Hepatocyte (in vitro differentiated cells): ENCODE data around the gene GRID2.

Experiments used
- EZH2 ChIP-seq: fragments of 200-600 bp; sonication (generic); IDR thresholded peaks from 2 replicates; pipeline ENCODE4 v1.6.1; 2016; ENCODE audit warnings: antibody characterized with exemption, mild to moderate bottlenecking, borderline replicate concordance
- EZH2phosphoT487 ChIP-seq: fragments of 200-600 bp; sonication (generic); IDR thresholded peaks from one replicate; pipeline ENCODE4 v1.6.1; 2018; ENCODE audit warnings: antibody characterized with exemption, mild to moderate bottlenecking, low read depth, moderate library complexity; ENCODE audit not compliant: unreplicated experiment, severe bottlenecking
- TF ChIP-seq, protein P1 (sequence below): fragments of 200-600 bp; sonication (generic); IDR thresholded peaks from 2 replicates; pipeline ENCODE4 v1.5.1; 2016; ENCODE audit warnings: antibody characterized with exemption, mild to moderate bottlenecking; ENCODE audit not compliant: poor library complexity

GRCh38 chr4:93700571-93700970 is 1396.8 kb downstream of the GRID2 start:
- TF ChIP-seq, protein P1, sequence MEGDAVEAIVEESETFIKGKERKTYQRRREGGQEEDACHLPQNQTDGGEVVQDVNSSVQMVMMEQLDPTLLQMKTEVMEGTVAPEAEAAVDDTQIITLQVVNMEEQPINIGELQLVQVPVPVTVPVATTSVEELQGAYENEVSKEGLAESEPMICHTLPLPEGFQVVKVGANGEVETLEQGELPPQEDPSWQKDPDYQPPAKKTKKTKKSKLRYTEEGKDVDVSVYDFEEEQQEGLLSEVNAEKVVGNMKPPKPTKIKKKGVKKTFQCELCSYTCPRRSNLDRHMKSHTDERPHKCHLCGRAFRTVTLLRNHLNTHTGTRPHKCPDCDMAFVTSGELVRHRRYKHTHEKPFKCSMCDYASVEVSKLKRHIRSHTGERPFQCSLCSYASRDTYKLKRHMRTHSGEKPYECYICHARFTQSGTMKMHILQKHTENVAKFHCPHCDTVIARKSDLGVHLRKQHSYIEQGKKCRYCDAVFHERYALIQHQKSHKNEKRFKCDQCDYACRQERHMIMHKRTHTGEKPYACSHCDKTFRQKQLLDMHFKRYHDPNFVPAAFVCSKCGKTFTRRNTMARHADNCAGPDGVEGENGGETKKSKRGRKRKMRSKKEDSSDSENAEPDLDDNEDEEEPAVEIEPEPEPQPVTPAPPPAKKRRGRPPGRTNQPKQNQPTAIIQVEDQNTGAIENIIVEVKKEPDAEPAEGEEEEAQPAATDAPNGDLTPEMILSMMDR = no peak
- no peak for TF ChIP-seq EZH2
- TF ChIP-seq EZH2phosphoT487 = no peak
